ENCODE results near the gene RAB1A. TPM values are rescaled to one million over a fixed set of nuclear protein-coding genes. Genes with fewer than 3 reads are reported as not detected.
"Not testable (repeated sequence)": the region's sequence is repeated elsewhere in the genome, so short reads cannot be mapped to it uniquely, and the experiment has no call there.

Gene RAB1A
- total RNA-seq (2014; rRNA removed; shearing (Covaris generic)), result 122 and 143 TPM in 2 replicates

- peak; percentile 99 for DNase-seq (ENCODE audit: low spot score)
Observed at GRCh38 chr2:65129826-65130663, at the start of gene RAB1A. Gene RAB1A, minus strand, starts transcription at chr2:65130106. Its CDS starts 191 bp downstream, at chr2:65129915.

- peak; percentile 16 for DNase-seq (ENCODE audit: low spot score)
Observed at GRCh38 chr2:65177751-65178442, 48.0 kb upstream of the RAB1A start.

- no peak for DNase-seq (ENCODE audit: low spot score)
Observed at GRCh38 chr2:65175894-65176530, 46.1 kb upstream of the RAB1A start.

GRCh38 chr2:65174031-65174430, 44.1 kb upstream of the RAB1A start:
- DNase-seq (ENCODE audit: low spot score), result not testable (repeated sequence)

GRCh38 chr2:65172994-65173790, 43.3 kb upstream of the RAB1A start:
- DNase-seq (ENCODE audit: low spot score), result no peak

GRCh38 chr2:65170611-65171477, 40.9 kb upstream of the RAB1A start:
- not testable (repeated sequence) for DNase-seq (ENCODE audit: low spot score)

GRCh38 chr2:65169760-65170136, 39.8 kb upstream of the RAB1A start:
- no peak for DNase-seq (ENCODE audit: low spot score)

- no peak for DNase-seq (ENCODE audit: low spot score)
Observed at GRCh38 chr2:65165558-65165957, 35.7 kb upstream of the RAB1A start.

- DNase-seq (ENCODE audit: low spot score), result no peak
Observed at GRCh38 chr2:65164426-65164891, 34.6 kb upstream of the RAB1A start.

- no peak for DNase-seq (ENCODE audit: low spot score)
Observed at GRCh38 chr2:65161551-65162100, 31.7 kb upstream of the RAB1A start.

GRCh38 chr2:65159906-65160305, 30.0 kb upstream of the RAB1A start:
- no peak for DNase-seq (ENCODE audit: low spot score)

GRCh38 chr2:65159261-65159660, 29.4 kb upstream of the RAB1A start:
- DNase-seq (ENCODE audit: low spot score), result no peak

GRCh38 chr2:65158557-65158956, 28.7 kb upstream of the RAB1A start:
- DNase-seq (ENCODE audit: low spot score), result no peak

GRCh38 chr2:65157856-65158255, 27.9 kb upstream of the RAB1A start:
- DNase-seq (ENCODE audit: low spot score), result not testable (repeated sequence)

GRCh38 chr2:65156041-65156440, 26.1 kb upstream of the RAB1A start:
- no peak for DNase-seq (ENCODE audit: low spot score)

- no peak for DNase-seq (ENCODE audit: low spot score)
Observed at GRCh38 chr2:65153515-65153914, 23.6 kb upstream of the RAB1A start.

GRCh38 chr2:65146078-65146477, 16.2 kb upstream of the RAB1A start:
- no peak for DNase-seq (ENCODE audit: low spot score)

GRCh38 chr2:65144571-65144970, 14.7 kb upstream of the RAB1A start:
- no peak for DNase-seq (ENCODE audit: low spot score)

GRCh38 chr2:65142515-65142914, 12.6 kb upstream of the RAB1A start:
- no peak for DNase-seq (ENCODE audit: low spot score)

- DNase-seq (ENCODE audit: low spot score), result no peak
Observed at GRCh38 chr2:65137197-65137775, 7.4 kb upstream of the RAB1A start.
